Measurements from ENCODE around the gene OBSCN.
"Not testable (repeated sequence)": the region's sequence is repeated elsewhere in the genome, so short reads cannot be mapped to it uniquely, and the experiment has no call there.

The OBSCN gene

DNA sequence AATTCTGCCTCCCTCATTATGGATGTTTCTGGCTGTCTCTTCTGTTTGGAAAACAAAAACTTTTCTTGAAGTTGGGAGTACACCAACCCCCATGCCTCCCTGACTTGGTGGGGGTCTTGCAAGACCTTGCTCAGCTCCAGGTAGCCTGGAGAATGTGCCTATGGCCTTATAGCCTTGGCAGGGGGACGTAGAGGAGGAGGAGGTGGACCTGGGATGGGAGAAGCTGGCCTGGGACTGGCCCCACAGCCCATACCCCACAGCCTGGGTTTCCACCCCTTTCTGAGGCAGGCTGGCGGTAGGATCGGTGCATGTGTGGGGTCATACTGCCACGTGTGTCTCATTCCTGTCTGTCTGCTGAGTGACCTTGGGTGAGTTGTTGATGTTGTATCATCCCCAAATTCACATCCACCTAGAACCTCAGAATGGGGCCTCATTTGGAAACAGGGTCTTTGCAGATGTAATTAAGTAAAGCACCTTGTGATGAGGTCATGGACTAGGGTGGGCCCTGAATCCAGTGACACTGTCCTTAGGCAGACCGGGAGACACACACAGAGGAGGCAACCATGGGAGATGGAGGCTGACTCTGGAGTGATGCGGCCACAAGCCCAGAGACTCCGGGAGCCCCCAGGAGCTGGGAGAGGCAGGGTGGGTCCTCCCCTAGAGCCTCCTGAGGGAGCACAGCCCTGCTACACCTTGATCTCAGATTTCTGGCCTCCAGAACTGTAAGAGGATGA, 18.5 kb downstream of the OBSCN start:
- DNase-seq (ENCODE audit: low read depth in 3 of 3): no peak

DNA sequence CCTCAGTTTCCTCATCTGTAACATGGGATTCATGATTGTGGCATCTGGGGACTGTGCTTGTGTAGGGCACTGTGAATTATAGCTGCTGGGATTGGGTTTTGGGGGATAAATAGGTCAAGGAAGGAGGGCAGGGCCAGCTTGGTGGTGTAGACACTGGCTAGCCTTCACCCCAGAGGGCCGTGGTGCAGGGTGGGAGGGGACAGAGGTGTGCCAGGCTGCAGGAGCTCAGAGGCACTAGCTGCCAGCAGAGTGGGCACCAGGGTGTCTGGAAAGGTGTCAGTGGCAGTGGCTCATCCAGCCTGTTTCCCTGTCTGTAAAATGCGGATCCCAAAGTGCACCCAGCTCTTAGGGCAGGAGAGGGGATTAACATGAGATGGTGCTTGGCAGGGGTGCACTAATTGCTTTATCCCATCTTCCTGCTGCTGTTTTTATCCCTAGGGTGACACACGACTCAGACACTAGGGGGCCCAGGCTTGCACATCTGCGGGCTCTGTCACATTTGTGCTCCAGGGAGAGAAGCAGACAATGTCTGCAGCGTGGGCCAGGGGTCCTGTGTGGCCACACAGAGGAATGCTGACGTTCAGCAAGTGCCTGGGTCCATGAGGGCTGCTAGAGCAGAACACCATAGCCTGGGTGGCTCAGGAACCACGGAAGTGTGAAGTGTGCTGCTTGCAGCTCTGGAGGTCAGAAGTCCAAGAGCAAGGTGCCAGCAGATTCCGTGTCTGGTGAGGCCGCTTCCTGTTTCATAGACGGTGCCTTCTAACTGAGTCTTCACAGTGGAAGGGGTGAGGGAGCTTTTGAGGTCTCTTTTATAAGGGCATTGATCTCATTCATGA, 19.3 kb downstream of the OBSCN start:
- DNase-seq (ENCODE audit: low read depth in 3 of 3): no peak

DNA sequence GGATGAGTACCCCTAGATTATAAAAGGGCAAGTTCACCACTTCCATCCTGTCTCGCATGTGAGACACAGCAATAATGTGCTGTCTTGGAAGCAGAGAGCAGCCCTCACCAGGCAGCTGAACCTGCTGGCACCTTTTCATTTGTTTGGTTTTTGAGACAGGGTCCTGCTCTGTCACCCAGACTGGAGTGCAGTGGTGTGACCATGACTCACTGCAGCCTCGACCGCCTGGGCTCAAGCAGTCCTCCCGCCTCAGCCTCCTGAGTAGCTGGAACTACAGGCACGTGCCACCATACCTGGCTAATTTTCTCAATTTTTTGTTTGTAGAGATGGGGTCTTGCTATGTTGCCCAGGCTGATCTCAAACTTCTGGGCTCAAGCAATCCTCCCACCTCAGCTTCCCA, 20.3 kb downstream of the OBSCN start:
- DNase-seq (ENCODE audit: low read depth in 3 of 3): not testable (repeated sequence)

- no peak for DNase-seq (ENCODE audit: low read depth in 3 of 3)
These were observed 20.8 kb downstream of the OBSCN start for GRCh38 chr1:228228601-228229074.

GRCh38 chr1:228231189-228231588, 23.3 kb downstream of the OBSCN start:
- DNase-seq (ENCODE audit: low read depth in 3 of 3): no peak

GRCh38 chr1:228233136-228233535, 25.3 kb downstream of the OBSCN start:
- no peak for DNase-seq (ENCODE audit: low read depth in 3 of 3)

- DNase-seq (ENCODE audit: low read depth in 3 of 3): no peak
These were observed 27.1 kb downstream of the OBSCN start for GRCh38 chr1:228234921-228235320.

GRCh38 chr1:228236744-228237143, 28.9 kb downstream of the OBSCN start:
- no peak for DNase-seq (ENCODE audit: low read depth in 3 of 3)

- DNase-seq (ENCODE audit: low read depth in 3 of 3): no peak
These were observed 30.2 kb downstream of the OBSCN start for GRCh38 chr1:228238007-228238406.

- no peak for DNase-seq (ENCODE audit: low read depth in 3 of 3)
These were observed 30.6 kb downstream of the OBSCN start for GRCh38 chr1:228238461-228238860.

DNA sequence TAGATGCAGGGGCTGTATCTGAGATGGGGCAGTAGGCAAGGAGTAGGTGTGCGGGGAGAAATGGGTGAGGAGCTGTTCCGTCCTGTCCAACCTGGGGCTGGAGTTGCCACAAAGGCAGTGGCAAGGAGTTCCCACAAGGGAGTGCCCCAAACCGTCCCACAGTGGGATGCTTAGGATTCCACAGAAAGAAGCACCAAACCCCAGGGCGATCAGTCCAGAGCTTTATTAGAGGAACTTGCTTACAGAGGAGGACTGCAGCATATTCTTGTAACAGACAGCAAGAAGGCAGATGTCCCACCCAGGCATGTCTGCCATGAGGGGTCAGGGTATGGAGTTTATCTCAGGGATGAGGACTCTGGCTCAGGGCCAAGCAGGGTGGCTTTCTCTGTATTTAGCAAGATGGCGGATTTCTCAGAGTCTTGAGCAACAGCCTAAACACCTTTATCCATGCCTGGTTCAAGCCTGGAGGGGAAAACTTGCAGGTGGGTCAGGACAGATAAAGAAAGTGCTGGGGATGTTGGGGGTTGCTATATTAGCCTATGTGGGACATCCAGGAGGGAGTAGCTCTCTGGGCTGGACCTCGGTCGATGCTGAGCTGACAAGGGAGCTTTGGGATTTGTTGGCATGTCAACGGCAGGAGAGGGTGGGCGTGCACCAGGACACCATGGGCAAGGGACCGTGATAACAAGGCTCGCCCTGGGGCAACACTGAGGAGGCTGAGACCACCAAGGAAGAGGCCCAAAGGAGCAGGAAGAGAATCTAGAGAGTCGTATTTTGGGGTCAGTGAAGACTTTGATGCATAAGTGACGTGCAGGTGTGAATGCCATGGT, 32.8 kb downstream of the OBSCN start:
- no peak for DNase-seq (ENCODE audit: low read depth in 3 of 3)

DNA sequence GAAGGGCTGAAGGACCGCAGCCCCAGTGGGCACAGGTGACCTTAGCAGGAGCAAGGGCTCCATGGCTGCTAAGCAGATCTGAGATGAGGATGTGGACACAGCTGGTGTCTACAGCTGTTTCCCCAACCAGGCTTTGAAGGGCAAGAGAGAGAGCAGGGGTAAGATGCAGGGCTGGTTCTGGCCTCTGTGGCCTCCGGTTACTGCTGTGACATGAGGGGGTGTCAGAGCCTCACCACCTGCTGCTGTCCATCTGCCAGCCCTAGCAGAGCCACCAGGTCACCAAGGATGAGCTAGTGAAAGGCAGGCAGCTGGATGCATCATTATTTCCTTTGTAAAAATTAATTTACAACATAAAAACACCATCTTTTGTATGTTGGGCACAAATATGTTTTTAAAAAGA, 33.4 kb downstream of the OBSCN start:
- DNase-seq (ENCODE audit: low read depth in 3 of 3): no peak

- DNase-seq (ENCODE audit: low read depth in 3 of 3): no peak
These were observed 34.6 kb downstream of the OBSCN start for GRCh38 chr1:228242409-228242808.

- DNase-seq (ENCODE audit: low read depth in 3 of 3): no peak
These were observed 35.2 kb downstream of the OBSCN start for GRCh38 chr1:228243093-228243492.

DNA sequence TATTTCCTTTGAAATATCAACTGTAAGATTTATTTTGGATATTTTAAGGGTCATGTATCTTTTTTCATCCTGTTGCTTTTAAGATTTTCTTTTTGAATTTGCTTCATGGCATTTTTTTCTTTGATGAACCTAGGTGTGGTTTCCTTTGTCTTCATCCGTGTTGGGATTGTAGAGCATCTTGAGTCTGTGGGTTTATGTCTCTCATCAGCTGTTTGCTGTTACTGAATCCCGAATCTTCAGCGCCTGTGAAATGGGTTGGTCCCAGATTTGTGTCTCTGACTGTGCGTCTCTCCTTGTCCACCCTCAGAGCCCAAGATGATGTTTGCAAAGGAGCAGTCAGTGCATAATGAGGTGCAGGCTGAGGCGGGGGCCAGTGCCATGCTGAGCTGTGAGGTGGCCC, 36.1 kb downstream of the OBSCN start:
- not testable (repeated sequence) for DNase-seq (ENCODE audit: low read depth in 3 of 3)

GRCh38 chr1:228245111-228245510, 37.3 kb downstream of the OBSCN start:
- no peak for DNase-seq (ENCODE audit: low read depth in 3 of 3)

DNA sequence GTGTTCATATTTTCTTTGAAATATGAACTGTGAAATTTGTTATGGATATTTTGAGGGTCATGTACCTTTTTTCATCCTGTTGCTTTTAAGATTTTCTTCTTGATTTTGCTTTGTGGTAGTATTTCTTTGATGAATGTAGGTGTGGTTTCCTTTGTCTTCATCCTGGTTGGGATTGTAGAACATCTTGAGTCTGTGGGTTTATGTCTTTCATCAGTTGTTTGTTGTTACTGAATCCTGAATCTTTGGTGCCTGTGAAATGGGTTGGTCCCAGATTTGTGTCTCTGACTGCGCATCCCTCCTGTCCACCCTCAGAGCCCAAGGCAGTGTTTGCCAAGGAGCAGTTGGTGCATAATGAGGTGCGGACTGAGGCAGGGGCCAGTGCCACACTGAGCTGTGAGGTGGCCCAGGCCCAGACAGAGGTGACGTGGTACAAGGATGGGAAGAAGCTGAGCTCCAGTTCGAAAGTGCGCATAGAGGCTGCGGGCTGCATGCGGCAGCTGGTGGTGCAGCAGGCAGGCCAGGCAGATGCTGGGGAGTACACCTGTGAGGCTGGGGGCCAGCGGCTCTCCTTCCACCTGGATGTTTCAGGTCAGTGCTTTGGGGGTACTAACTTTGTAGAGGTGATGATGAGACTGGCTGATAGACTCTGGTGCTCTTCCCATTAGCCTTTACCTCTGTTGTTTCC, 38.5 kb downstream of the OBSCN start:
- no peak for DNase-seq (ENCODE audit: low read depth in 3 of 3)

DNA sequence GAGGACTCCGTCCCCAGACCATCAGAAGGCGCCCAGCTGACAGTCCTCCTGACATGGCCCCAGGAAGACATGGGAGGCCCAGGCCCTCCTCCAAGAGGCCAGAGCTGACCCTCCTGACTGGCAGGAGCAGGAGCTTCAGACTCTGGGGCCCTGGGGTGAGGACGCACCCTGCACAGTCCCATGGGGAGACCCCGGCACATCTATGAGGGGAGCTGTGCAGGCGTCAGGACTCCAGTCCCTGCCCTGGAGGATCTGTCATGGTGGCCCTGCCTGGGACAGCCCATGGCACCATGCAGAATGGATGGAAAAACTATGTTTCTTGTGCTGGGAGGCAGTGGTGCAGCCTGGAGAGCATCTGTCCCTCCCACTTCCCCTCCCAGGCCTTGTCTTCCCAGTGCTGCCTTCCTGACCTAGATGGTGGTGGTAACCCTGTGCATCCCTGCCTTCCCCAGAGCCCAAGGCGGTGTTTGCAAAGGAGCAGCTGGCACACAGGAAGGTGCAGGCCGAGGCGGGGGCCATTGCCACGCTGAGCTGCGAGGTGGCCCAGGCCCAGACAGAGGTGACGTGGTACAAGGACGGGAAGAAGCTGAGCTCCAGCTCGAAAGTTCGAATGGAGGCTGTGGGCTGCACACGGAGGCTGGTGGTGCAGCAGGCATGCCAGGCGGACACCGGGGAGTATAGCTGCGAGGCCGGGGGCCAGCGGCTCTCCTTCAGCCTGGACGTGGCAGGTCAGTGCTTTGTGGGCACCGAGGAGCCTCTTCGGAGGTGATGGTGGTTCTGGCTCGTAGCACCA, 41.9 kb downstream of the OBSCN start:
- no peak for DNase-seq (ENCODE audit: low read depth in 3 of 3)

DNA sequence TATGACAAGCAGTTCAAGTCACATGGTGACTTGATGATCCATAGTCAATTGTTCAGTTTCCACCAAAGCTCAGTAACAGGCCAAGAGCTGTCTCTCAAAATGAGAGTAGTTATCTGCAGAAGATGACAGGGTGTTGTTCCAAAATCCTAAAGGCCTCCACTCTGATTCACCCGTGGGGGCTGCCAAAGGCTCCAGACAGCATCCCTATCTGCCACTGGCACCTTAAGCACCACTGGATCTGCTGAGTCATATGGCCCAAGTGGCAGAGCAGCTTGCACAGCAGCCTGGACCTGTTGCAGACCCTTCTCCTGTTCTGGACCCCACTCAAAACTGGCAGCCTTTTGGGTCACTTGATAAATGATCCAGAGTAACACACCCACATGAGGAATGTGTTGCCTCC, 44.6 kb downstream of the OBSCN start:
- not testable (repeated sequence) for DNase-seq (ENCODE audit: low read depth in 3 of 3)

GRCh38 chr1:228256626-228257375, 49.0 kb downstream of the OBSCN start:
- no peak for DNase-seq (ENCODE audit: low read depth in 3 of 3)
